GM10266 (cell line): ENCODE measurements around the gene ANKRD11.
"Not testable (repeated sequence)": the region's sequence is repeated elsewhere in the genome, so short reads cannot be mapped to it uniquely, and the experiment has no call there.

Source experiments
- DNase-seq: peaks from one replicate; pipeline ENCODE4 v3.0.0; 2012; ENCODE audit errors: extremely low spot score
- CTCF ChIP-seq: IDR thresholded peaks from 2 replicates; pipeline ENCODE4 v1.5.1; 2012; ENCODE audit warnings: mild to moderate bottlenecking, low read depth; ENCODE audit not compliant: control insufficient read depth, insufficient read depth; ENCODE audit errors: missing control alignments

Gene ANKRD11

DNA sequence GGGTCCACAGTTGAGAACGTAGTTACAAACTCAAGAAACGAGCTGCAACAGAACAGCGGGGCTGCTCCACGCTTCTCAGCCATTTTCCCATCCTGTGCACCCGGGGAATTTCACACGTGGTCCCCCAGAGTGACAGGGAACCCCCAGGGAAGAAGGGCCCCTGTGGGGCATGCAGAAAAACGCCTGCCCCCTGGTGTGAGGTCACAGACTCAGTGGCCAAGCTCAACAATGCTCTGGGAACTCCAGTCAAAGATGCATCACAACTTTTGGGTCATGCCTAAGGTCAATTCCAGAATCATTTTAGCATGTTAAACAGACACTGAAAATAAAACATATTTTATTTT lies 157.5 kb downstream of the ANKRD11 start:
- DNase-seq, result no peak
- TF ChIP-seq CTCF, result no peak

GRCh38 chr16:89332243-89332901 lies 158.0 kb downstream of the ANKRD11 start:
- no peak for DNase-seq
- no peak for TF ChIP-seq CTCF

- TF ChIP-seq CTCF, result no peak
- DNase-seq, result no peak
These were observed 158.8 kb downstream of the ANKRD11 start for GRCh38 chr16:89331371-89332109.

GRCh38 chr16:89330177-89330856 lies 160.0 kb downstream of the ANKRD11 start:
- TF ChIP-seq CTCF, result no peak
- no peak for DNase-seq

DNA sequence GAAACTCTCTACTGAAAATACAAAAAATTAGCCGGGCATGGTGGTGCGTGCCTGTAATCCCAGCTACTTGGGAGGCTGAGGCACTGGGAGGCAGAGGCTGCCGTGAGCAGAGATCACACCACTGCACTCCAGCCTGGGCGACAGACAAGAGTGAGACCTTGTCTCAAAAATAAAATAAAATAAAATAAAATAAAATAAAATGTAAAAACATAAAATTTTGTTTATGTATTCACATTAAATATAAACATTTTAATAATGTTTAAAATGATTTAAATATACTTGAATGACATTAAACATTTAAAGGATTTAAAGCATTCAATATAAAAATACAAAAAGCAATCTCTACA lies 160.6 kb downstream of the ANKRD11 start:
- not testable (repeated sequence) for DNase-seq

DNA sequence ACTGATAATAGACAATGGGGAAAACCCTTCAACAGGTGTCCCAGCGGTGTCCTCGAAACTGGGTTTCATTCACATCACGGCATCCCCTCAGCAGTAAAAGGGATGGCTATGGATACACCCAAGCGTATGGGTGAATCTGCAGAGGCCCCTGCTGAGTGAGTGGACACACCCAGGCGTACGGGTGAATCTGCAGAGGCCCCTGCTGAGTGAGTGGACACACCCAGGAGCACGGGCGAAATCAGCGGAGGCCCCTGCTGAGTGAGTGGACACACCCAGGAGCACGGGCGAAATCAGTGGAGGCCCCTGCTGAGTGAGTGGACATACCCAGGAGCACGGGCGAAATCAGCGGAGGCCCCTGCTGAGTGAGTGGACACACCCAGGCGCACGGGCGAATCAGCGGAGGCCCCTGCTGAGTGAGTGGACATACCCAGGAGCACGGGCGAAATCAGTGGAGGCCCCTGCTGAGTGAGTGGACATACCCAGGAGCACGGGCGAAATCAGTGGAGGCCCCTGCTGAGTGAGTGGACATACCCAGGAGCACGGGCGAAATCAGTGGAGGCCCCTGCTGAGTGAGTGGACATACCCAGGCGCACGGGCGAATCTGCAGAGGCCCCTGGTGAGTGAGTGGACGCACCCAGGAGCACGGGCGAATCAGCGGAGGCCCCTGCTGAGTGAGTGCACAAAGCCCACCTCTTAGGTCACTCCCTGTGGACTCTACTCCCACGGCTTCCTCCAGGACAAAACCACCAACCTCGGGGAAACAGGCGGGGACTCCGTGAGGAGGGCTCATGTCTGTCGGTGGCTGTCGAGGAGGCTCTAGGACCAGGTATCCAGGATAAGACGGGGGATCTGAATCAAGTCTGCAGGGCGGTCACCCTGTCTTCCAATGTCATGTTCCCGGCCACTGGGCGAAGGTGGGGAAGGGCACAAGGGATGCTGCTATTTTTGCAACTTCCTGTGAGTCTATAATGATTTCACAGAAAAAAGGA lies 161.7 kb downstream of the ANKRD11 start:
- not testable (repeated sequence) for DNase-seq

DNA sequence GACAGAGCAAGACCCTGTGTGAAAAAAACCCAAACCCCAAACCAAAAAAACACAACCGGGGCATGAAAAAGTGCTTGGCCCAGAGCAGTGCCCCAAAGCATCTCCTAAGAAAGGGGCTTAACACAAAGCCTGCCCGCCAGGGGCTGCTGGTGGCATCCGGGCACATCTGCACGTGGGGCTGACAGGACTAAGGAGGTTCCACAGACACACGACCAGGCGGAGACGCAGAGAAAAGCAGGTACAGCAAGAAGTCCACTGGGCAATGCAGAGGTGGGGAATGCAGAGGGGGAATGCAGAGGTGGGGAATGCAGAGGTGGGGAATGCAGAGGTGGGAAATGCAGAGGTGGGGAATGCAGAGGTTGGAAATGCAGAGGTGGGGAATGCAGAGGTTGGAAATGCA lies 163.6 kb downstream of the ANKRD11 start:
- no peak for DNase-seq
- TF ChIP-seq CTCF, result no peak
